NCI-H774 (cell line): ENCODE measurements around the gene CLASRP.

Experiments used
- DNase-seq: peaks from one replicate; lab custom pipeline; 2025; lab: John Stamatoyannopoulos, UW

The CLASRP gene

GRCh38 chr19:45086480-45086879, 47.6 kb downstream of the CLASRP start:
- no peak for DNase-seq

DNA sequence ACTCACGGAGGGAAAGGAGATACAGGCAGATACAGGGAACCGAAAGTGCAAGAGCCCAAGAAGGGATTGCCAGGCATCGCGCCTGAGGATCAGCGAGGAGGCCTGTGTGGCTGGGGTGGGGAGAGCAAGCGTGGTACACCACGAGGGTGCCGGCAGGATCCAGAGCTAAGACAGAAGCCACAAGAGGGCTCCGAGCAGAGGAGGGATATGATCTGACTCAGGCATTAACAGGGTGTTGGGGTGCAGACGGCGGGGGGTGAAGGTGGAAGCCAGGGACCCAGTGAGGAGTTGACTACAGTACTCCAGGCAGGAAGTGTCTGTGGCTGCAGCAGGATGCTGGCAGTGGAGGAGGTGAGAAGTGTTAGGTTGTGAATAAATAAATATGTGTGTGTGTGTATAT, 48.7 kb downstream of the CLASRP start:
- DNase-seq, result no peak

GRCh38 chr19:45090034-45090433, 51.2 kb downstream of the CLASRP start:
- DNase-seq, result no peak

- no peak for DNase-seq
These were observed 51.8 kb downstream of the CLASRP start for GRCh38 chr19:45090606-45091005.

- peak; percentile 98 for DNase-seq
These were observed 52.4 kb downstream of the CLASRP start for GRCh38 chr19:45091031-45091923.

DNA sequence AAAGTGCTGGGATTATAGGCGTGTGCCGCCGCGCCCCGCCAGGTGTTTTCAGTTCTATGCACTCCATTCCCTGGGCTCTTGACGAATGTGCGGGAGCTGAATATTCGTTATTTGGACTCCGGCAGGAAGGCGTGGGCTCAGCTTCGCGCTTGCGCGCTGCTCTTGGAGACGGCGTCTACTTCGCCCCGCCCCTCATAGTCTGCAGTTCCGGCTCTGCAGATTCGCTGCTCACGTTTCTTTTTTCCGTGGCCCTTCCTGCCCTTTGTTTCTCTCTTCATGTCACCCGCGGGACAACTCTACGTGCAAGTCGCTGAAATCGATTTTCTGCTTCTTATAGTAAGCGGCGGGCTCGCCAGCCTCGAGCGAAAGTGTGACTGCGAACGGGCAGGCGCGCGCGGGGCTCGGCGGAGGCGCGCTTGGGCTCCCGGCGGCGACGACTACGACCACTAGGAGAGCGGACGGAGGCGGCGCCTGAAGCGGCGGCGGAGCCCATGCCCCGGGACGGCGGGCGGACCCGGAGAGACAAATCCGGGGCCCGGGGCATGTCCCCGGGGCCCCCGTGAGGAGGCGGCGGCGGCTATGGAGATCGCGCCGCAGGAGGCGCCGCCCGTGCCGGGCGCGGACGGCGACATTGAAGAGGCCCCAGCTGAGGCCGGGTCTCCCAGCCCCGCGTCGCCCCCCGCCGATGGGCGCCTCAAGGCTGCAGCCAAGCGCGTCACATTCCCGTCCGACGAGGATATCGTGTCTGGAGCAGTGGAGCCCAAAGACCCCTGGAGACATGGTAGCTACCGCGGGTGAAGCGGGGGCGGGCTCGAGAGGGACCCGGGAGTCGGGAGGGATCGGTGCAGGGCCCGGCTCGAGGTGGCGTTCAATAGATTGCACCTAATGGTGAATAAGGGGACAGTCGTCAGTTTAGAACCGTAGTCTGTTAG, 54.2 kb downstream of the CLASRP start, which contains the start of gene PPP1R37:
Gene PPP1R37, plus strand, starts transcription at position 433 of the 932 bp plus-strand sequence. Its CDS starts 147 bp downstream, at position 580.
- peak; percentile 98 for DNase-seq

DNA sequence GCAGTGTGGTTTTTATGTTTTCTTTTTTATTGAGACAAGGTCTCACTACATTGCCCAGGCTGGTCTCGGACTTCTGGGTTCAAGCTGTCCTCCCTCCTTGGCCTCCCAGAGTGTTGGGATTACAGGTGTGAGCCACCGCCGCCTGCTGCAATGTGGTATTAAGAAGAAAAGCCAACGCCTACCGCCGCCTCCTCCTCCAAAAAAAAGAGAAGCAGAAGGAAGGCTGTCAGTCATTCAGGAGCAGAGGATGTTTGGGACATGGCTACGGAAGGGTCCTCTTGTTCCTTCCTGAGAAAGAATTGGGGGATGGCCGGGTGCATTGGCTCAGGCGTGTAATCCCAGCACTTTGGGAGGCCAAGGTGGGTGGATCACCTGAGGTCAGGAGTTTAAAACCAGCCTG, 55.3 kb downstream of the CLASRP start:
- no peak for DNase-seq

DNA sequence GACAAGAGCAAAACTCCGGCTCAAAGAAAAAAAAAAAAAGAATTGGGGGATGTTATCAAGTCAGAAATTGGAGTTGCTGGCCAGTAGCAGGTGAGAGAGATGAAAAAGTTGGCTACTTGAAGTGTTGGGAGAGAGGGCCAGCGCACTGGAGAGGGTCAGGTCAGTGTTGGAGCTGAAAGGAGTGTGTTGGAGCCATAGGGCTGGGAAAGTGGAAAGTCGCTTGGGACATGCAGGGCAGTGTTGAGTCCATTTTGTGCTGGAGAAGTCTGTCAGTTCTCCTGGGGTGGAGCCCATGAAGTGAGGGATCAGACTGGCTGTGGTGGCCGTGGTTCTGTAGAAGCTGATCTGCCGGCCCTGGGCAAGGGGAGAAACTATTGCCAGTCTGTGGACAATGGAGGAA, 55.9 kb downstream of the CLASRP start:
- DNase-seq, result no peak

DNA sequence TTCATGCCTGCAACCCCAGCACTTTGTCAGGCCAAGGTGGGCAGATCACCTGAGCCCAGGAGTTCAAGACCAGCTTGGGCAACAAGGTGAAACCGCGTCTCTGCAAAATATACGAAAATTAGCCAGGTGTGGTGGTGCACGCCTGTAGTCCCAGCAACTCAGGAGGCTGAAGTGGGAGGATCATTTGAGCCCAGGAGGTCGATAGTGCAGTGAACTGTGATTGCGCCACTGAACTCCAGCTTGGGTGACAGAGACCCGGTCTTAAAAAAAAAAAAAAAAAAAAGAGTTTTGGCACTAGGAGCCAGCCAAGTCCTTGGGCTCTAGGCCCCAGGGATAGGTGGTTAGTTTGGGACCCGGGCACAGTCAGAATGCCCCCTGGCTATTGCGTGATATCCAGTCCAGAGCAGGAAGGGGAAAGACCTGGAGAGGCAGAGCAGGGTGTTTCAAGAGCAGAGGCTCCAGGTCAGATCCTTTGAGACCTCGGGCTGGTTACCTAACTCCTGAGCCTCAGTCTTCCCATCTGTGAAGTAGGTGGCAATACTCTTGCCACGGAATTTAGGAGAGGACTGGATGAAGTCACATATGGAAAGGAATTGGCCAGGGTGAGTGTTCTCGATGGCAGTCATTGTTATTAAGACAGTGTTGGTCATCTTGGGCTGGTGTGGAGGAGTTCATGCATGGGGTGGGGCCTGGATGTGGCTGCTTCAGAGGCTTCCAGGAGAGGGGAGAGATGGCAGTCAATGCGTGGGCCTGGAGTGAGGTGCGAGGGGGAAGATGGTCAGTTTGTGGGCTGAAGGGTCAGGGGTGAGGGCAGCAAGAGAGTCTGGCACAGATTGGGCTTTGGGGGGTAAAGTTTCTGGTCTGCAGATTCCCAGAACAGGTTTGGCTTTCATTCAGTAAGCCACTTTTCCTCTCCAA, 56.9 kb downstream of the CLASRP start:
- no peak for DNase-seq

DNA sequence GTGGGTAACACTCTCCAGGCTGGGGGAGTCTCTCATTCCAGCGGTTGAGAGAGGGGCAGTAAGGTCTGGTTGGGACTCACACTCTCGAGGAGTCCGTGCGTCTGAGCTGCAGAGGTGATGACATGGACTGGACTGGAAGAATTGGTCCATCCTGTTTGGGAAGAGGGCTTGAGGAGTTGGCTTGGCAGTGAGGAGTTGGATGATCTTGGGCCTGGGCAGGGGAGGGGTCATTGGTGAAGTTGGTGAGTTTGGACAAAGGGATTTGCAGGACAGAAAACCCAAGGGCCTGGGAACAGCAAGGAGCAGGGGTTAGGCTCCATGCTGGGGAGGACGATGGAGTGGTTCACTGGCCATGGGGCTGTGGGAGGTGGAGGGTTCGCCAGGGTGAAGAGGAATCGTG, 57.9 kb downstream of the CLASRP start:
- DNase-seq, result no peak

- DNase-seq, result no peak
These were observed 58.6 kb downstream of the CLASRP start for GRCh38 chr19:45097450-45097775.

DNA sequence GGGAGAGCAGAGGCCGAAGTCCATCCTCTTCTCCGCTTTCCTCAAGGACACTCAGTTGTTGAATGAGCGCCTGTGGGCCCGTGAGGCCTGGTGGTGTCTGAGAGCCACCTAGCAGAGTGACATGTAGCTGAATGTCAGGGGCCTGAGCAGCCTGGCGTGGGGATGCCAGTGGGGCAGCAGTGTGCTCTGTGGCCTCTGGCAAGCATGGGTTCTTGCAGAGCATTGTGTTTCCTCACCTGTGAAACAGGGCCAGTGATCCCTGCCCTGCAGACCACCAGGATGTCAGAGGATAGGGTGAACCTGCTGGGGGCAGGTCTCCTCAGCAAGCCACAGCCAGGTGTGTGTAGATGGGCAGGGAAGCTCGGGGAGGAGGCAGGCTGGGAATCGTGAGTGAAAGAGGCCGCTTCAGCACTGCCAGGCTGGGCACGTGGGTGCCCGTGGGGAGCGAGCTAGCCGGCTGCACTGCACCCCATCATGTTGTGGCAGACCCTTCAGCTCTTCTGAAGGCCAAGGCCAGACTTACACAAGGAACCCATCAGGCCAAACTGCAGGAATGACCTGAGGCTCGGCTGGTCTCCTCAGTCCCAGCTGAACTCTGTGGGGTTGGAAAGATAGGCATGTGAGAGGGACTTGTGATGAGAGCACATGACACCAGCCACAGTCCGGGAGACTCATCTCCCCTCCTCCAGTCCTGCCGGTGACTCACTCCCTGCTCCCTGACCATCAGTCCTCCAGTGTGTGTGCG, 59.1 kb downstream of the CLASRP start:
- no peak for DNase-seq

DNA sequence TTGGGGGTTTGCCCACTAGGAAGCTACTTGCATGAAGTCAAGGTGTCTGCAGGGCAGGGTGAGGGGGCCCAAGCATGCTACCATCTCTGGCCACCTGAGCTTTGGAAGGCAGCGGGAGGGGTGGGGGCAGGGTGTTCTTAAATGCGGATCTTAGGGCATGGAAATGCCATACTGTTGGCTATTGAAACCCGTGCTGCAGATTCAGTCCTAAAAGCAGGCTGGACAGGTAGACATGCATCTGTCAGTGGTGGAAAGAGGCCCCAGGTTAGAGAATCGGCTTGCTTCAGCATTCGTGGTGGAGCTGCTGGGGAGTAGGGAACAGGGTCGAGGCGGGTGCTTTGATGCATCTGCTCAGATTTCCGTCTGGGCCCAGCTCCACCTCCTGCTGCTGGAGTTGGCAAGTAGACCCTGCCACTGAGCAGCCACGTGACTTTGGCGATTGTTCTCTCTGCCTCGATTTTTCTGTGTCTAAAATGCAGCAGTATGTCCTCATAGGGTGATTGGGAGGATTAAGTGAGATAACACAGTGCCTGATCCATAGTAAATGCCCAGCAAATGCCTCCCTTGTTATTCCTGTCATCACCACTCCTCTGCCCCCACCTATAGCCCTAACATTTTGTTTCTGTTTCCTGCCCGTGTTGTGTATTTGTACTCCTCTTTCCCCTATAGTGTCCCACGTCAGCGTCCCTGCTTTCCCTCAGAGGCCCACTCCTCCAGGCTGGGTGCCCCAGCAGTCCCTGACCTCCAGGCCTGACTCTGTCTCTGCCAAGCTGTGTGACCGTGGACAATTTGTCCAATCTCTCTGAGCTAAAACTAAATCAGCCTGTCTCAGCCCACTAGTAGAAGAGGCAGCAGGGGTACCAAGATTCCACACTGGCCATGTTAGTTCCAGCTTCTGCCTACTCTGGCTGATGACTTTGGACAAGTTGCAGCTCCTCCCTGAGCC, 59.9 kb downstream of the CLASRP start:
- DNase-seq, result no peak

GRCh38 chr19:45099467-45100191, 60.8 kb downstream of the CLASRP start:
- no peak for DNase-seq

GRCh38 chr19:45100201-45100600, 61.4 kb downstream of the CLASRP start:
- DNase-seq, result no peak

DNA sequence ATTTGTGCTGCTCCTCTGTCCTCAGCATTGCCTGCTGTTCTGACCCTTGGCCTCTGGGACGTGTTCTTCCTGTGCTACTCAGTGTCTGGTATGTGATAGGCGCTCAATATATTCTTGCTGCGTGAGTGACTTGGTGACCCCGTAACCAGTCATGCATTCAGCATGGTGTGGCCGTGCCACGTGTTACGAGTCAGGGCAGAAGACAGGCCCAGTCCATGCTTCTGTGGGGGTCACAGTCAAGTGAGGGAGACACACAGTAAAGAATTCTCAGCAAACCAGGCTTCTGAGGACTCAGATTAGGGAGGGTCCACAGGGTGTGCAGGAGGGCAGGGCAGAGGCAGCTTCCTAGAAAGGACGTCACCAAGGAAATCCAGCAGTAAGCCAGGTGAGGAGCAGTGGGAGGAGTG, 62.0 kb downstream of the CLASRP start:
- no peak for DNase-seq

DNA sequence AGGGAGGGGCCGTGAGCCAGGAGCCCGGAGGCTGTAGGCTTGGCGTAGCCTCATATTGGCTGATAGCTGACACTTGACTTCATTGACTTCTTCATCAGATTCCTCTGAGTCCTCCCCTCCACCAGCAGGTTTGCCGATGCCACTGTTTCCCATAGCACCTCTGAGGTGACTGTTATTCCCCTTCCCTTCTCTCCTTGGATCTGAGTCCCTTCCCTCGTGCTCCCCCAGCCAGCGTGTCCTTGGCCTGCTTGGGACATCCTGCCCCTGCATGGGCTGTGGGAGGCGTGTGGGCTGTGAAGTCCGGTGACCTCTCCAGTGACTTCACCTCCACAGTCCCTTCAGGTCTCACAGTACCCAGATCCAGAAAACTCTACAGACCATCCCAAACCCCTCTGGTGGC, 63.0 kb downstream of the CLASRP start:
- no peak for DNase-seq

DNA sequence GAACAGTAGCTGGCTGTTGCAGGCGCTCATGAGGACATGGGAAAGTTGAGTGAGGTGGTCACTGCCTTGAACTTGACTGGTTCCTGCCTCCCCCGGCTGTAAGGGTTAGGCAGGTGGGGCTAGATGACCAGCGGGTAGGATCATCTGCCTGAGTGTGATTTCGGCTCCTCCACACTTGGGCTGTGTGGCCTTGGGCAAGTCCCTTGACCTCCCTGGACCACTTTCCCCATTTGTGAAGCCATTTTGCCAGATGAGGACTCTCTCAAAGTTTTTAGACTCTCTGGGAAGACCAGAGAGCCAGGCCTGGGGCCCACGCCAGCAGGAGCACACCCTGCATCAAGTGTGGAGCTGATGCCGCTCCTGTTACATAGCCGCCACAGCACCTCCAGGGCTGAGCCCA, 63.6 kb downstream of the CLASRP start:
- DNase-seq, result no peak

DNA sequence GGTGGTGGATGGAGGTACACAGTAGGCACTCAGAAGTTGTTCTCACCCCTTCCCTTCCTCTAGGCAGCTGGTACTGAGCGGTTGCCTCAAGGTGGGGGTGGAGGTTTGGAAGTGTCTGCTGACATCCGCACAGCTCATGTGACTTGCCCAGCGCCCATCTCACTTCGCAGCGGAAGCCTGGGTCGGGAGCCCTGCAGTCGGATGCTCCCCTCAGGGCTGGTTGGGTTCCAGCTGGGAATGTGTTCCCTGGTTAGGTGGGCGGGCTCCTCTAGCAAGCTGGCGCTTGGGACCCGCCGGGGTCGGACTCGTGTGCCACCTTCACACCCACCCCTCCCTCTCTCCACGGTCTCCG, 64.3 kb downstream of the CLASRP start:
- no peak for DNase-seq
